Loucy (cell line): ENCODE data around the gene IKZF5.

Experiments used
- H2AFZ ChIP-seq: fragments of 200-600 bp; sonication (generic); 2 replicates; pipeline ENCODE4 v1.6.0; 2016; ENCODE audit warnings: antibody characterized with exemption, mild to moderate bottlenecking, low read length, moderate library complexity
- H3F3A ChIP-seq: fragments of 200-600 bp; 2 replicates; pipeline ENCODE4 v1.6.0; 2016; ENCODE audit warnings: antibody characterized with exemption, low read depth, mild to moderate bottlenecking
- H3K27me3 ChIP-seq: fragments of 200-600 bp; sonication (generic); 2 replicates; pipeline ENCODE4 v1.6.1; 2014; ENCODE audit warnings: low read length, mild to moderate bottlenecking; ENCODE audit not compliant: insufficient read depth, poor library complexity, severe bottlenecking
- H3K36me3 ChIP-seq: fragments of 200-600 bp; sonication (generic); 2 replicates; pipeline ENCODE4 v1.6.1; 2016; ENCODE audit warnings: low read length; ENCODE audit not compliant: insufficient read depth
- H3K4me1 ChIP-seq: fragments of 200-600 bp; sonication (generic); 2 replicates; pipeline ENCODE4 v1.5.1; 2014; ENCODE audit warnings: low read length, mild to moderate bottlenecking; ENCODE audit not compliant: insufficient read depth, poor library complexity, severe bottlenecking
- H3K4me2 ChIP-seq: fragments of 200-600 bp; sonication (generic); 2 replicates; pipeline ENCODE4 v1.6.0; 2014; ENCODE audit warnings: antibody characterized with exemption, low read length, low read depth, mild to moderate bottlenecking; ENCODE audit not compliant: poor library complexity, severe bottlenecking
- H3K4me3 ChIP-seq: fragments of 200-600 bp; sonication (generic); 2 replicates; pipeline ENCODE4 v1.5.1; 2014; ENCODE audit warnings: low read length, mild to moderate bottlenecking, mixed read lengths; ENCODE audit not compliant: poor library complexity, severe bottlenecking
- H3K79me2 ChIP-seq: fragments of 200-600 bp; sonication (generic); 2 replicates; pipeline ENCODE4 v1.6.1; 2014; ENCODE audit warnings: low read length; ENCODE audit not compliant: insufficient read depth
- H3K9ac ChIP-seq: fragments of 200-600 bp; sonication (generic); 2 replicates; pipeline ENCODE4 v1.6.0; 2014; ENCODE audit warnings: mild to moderate bottlenecking, low read depth, low read length, moderate library complexity; ENCODE audit not compliant: poor library complexity, severe bottlenecking
- H3K9me2 ChIP-seq: fragments of 200-600 bp; sonication (generic); replicated peaks from 2 replicates; pipeline ENCODE4 v1.6.1; 2016; ENCODE audit warnings: low read depth, low read length, mixed read lengths
- H3K9me3 ChIP-seq: fragments of 200-600 bp; sonication (generic); 2 replicates; pipeline ENCODE4 v1.6.1; 2014; ENCODE audit warnings: mild to moderate bottlenecking, antibody characterized with exemption, low read length, low read depth; ENCODE audit not compliant: insufficient read depth
- H4K20me1 ChIP-seq: fragments of 200-600 bp; sonication (generic); 2 replicates; pipeline ENCODE4 v1.6.0; 2014; ENCODE audit warnings: antibody characterized with exemption, low read length, mild to moderate bottlenecking; ENCODE audit not compliant: insufficient read depth, poor library complexity, severe bottlenecking
- CTCF ChIP-seq: fragments of 200-600 bp; sonication (generic); conservative IDR thresholded peaks from 2 replicates; pipeline ENCODE4 v1.5.1; 2014; ENCODE audit warnings: mild to moderate bottlenecking, antibody characterized with exemption, low read length
- EZH2phosphoT487 ChIP-seq: fragments of 200-600 bp; IDR thresholded peaks from 2 replicates; pipeline ENCODE4 v1.6.1; 2018; ENCODE audit warnings: antibody characterized with exemption, mild to moderate bottlenecking, moderate library complexity, borderline replicate concordance

IKZF5 gene

GRCh38 chr10:123039632-123039930 is 31.0 kb upstream of the IKZF5 start:
- H3K4me3 ChIP-seq: no peak overlapping the region
- H3F3A ChIP-seq: no peaks in the 10 kb centered on the region
- no peaks in the 10 kb centered on the region for H4K20me1 ChIP-seq
- no peaks in the 10 kb centered on the region for H3K36me3 ChIP-seq
- no peaks in the 10 kb centered on the region for H3K4me1 ChIP-seq
- no peak overlapping the region for H3K4me2 ChIP-seq
- no peaks in the 10 kb centered on the region for H3K9me3 ChIP-seq
- no peak for TF ChIP-seq EZH2phosphoT487
- TF ChIP-seq CTCF: no peak
- no peak overlapping the region for H3K9ac ChIP-seq
- H2AFZ ChIP-seq: no peak overlapping the region
- no peaks in the 10 kb centered on the region for H3K9me2 ChIP-seq
- no peaks in the 10 kb centered on the region for H3K27me3 ChIP-seq
- H3K79me2 ChIP-seq: no peaks in the 10 kb centered on the region

DNA sequence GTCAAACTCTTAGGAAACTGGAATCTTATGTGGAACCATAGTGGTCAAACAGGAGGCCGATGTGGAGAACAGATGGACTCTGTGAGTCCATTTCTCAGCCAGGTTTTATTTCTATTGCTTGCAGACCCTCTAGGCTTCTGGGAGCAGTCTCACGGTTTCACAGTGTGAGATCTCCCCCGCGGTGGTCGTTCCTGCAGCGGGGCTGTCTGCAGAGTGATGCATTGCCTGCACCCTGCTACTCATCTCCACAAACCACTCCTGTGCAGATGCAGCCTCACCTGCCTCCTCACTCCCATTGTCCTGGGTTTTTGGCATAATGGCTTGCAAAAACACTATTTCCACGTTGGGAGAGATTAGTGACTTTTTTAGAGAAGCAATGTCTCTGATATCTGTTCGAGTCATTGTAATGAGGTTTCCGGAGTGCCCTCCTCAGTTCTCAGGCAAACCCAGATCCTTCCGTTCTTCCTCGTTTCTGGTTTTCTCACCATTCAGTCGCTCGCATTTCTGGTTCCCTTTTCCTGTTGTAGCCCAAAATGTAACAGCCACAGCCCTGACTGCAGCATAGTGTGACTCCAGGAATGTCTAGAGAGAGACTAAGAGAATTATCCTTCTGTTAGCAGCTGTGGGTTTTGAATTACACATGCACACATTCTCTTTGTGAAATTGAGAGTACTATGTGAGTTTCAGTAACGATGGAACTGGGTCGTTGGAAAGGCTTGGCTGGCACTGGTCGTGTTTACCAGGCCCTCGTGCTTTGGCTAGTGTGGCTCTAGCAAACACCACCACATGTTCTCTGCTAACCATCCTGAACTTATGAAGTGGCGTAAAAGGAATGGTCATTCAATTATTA is 30.4 kb upstream of the IKZF5 start:
- Histone ChIP-seq H3K79me2 (no peaks in the 10 kb centered on the region), H3K4me1 (no peaks in the 10 kb centered on the region), H3K9me3 (no peaks in the 10 kb centered on the region), H3K9ac (no peak overlapping the region), H3K4me2 (no peak overlapping the region), H3K36me3 (no peaks in the 10 kb centered on the region), H4K20me1 (no peaks in the 10 kb centered on the region), H3K27me3 (no peaks in the 10 kb centered on the region), H2AFZ (no peak overlapping the region), H3K9me2 (no peaks in the 10 kb centered on the region), H3K4me3 (no peak overlapping the region), H3F3A (no peaks in the 10 kb centered on the region)
- TF ChIP-seq EZH2phosphoT487 (no peak), CTCF (no peak)

DNA sequence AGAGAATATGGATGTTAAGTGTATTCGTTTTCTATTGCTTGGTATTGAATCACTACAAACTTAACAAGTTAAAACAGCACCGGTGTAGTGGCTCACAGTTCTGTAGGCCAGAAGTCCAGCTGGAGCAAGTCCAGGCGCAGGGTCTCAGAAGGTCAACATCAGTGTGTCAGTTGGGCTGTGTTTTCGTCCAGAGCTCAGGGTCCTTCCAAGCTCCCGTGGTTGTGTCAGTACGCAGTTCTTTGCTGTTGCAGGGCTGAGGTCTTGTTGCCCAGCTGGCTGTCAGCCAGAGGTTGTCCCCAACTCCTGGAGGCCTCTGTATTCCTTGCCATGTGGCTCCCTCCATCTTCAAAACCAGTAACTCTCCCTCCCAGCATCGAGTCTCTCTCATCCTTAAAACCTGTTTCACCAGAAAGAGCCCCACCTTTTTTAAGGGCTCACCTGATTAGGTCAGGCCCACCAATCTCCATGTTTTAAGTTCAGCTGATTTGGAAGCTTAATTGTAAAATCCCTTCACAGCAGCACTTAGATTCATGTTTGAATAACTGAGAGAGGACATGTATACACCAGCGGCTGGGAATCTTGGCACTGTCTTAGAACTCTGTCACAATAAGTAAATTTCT is 27.0 kb upstream of the IKZF5 start:
- Histone ChIP-seq H2AFZ (no peak overlapping the region), H4K20me1 (no peaks in the 10 kb centered on the region), H3F3A (no peaks in the 10 kb centered on the region), H3K4me1 (no peaks in the 10 kb centered on the region), H3K4me3 (no peak overlapping the region), H3K27me3 (no peaks in the 10 kb centered on the region), H3K36me3 (no peaks in the 10 kb centered on the region), H3K9me3 (no peaks in the 10 kb centered on the region), H3K4me2 (no peak overlapping the region), H3K9ac (no peak overlapping the region), H3K9me2 (no peaks in the 10 kb centered on the region), H3K79me2 (no peaks in the 10 kb centered on the region)
- TF ChIP-seq CTCF (no peak), EZH2phosphoT487 (no peak)
